ENCODE results near the gene PCDHB11.
A peak's percentile ranks its signal among the peaks of the same experiment; 100 is the strongest.
"Not testable (repeated sequence)": the region's sequence is repeated elsewhere in the genome, so short reads cannot be mapped to it uniquely, and the experiment has no call there.

Gene PCDHB11

DNA sequence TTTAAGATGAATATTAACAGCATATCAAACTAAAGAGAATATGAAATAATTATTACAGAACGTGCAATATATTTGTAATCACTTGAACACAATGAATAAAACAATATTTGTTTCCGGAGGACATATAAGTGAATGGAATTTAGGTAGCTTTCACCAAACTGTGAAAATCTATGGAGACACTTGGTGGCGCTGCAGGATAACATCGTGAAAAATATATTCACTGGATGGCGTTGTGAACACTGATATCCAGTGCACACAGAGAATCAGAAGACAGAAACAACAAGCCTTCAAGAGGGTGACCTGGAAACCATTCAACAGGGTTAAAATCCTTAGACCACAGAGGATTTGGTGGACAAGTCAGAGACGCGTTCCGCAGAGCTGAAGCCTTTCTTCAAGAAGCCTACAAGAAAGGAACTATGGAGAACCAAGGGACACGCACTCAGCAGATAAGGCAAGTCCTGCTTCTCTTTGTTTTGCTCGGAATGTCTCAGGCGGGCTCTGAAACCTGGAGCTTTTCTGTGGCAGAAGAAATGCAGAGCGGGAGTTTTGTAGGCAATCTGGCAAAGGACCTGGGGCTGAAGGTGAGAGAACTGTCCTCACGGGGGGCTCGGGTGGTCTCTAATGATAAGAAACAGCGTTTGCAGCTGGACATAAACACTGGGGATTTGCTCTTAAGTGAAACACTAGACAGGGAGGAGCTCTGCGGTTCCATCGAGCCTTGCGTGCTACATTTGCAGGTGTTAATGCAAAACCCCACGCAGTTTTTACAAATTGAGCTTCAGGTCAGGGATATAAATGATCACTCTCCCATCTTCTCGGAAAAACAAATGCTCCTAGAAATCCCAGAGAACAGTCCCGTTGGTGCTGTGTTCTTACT lies at the start of gene PCDHB11:
TSS of gene PCDHB11 (plus strand) at position 269 of the 877 bp plus-strand sequence. CDS start at position 417, 148 bp downstream.
- DNase-seq (ENCODE audit: low read depth): no peak

DNA sequence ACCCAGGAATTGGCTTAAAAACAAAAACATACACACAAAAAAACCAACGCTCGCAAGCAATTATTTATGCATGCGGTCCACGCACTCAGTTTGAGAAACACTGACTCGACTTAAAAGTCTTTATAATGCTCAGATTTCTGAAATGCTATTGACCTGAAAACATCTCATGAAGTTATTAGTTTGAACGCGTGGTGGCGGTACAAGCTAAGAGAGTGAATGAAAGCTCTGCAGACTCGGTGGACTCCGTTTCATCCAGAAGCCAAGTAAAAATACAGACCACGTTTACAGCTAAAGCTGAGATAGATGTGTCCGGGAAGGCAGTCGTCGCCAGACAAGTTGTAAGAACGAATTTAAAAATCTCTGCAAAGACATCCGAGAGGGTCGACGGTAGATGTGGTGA lies 49.6 kb upstream of the PCDHB11 start, which contains the start of gene PCDHB6:
TSS of gene PCDHB6 (plus strand) at position 246 of the 400 bp plus-strand sequence. CDS start 201 bp downstream, outside the sequence.
- no peak for DNase-seq (ENCODE audit: low read depth)

- no peak for DNase-seq (ENCODE audit: low read depth)
These were observed 49.0 kb upstream of the PCDHB11 start for GRCh38 chr5:141150224-141150992.

- no peak for DNase-seq (ENCODE audit: low read depth)
These were observed 48.5 kb upstream of the PCDHB11 start for GRCh38 chr5:141150993-141151325.

- DNase-seq (ENCODE audit: low read depth): not testable (repeated sequence)
These were observed 47.8 kb upstream of the PCDHB11 start for GRCh38 chr5:141151632-141152031.

DNA sequence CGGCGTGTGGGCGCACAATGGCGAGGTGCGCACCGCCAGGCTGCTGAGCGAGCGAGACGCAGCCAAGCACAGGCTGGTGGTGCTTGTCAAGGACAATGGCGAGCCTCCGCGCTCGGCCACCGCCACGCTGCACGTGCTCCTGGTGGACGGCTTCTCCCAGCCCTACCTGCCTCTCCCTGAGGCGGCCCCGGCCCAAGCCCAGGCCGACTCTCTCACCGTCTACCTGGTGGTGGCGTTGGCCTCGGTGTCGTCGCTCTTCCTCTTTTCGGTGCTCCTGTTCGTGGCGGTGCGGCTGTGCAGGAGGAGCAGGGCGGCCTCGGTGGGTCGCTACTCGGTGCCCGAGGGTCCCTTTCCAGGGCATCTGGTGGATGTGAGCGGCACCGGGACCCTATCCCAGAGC lies 47.3 kb upstream of the PCDHB11 start:
- not testable (repeated sequence) for DNase-seq (ENCODE audit: low read depth)

DNA sequence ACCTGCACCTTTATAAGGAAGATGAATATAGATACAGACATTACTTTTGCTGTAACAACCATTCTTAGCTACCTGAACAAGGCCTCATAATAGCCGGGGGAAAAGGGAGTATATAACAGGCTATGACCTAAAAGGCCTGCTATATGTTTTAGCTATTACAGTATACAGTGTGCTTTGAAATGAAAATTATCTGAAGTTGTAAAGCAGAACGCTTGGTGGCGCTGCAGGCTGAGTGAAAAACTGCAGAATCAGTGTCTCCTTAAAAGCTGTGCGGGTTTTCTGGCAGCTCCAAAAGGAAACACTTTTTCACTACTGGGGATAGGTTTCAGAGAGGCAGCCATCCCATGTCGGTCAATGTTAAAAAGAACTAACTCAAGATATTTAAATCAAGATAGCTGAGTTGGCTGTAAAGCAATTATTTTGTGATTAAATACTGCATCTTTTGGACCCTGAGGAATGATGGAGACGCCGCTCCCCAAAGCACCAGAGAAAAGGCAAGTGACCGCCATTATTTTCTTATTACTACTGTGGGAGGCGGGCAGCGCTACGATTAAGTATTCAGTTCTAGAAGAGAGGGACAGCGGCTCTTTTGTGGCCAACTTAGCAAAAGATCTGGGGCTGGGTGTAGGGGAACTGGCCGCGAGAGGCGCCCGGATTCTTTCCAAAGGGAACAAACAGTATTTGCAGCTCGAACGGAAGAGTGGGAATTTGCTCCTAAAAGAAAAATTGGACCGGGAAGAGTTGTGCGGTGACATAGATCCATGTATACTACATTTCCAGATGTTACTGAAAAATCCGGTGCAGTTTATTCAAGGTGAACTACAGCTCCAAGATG lies 43.7 kb upstream of the PCDHB11 start:
- DNase-seq (ENCODE audit: low read depth): no peak

DNA sequence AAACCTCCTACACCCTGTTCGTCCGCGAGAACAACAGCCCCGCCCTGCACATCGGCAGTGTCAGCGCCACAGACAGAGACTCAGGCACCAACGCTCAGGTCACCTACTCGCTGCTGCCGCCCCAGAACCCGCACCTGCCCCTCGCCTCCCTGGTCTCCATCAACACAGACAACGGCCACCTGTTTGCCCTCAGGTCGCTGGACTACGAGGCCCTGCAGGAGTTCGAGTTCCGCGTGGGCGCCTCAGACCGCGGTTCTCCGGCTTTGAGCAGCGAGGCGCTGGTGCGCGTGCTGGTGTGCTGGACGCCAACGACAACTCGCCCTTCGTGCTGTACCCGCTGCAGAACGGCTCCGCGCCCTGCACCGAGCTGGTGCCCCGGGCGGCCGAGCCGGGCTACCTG lies 42.1 kb upstream of the PCDHB11 start:
- DNase-seq (ENCODE audit: low read depth): not testable (repeated sequence)

DNA sequence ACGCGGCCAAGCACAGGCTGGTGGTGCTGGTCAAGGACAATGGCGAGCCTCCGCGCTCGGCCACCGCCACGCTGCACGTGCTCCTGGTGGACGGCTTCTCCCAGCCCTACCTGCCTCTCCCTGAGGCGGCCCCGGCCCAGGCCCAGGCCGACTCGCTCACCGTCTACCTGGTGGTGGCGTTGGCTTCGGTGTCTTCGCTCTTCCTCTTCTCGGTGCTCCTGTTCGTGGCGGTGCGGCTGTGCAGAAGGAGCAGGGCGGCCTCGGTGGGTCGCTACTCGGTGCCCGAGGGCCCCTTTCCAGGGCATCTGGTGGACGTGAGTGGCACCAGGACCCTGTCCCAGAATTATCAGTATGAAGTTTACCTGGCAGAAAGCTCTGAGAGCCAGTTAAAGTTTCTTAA lies 41.5 kb upstream of the PCDHB11 start:
- DNase-seq (ENCODE audit: low read depth): not testable (repeated sequence)

DNA sequence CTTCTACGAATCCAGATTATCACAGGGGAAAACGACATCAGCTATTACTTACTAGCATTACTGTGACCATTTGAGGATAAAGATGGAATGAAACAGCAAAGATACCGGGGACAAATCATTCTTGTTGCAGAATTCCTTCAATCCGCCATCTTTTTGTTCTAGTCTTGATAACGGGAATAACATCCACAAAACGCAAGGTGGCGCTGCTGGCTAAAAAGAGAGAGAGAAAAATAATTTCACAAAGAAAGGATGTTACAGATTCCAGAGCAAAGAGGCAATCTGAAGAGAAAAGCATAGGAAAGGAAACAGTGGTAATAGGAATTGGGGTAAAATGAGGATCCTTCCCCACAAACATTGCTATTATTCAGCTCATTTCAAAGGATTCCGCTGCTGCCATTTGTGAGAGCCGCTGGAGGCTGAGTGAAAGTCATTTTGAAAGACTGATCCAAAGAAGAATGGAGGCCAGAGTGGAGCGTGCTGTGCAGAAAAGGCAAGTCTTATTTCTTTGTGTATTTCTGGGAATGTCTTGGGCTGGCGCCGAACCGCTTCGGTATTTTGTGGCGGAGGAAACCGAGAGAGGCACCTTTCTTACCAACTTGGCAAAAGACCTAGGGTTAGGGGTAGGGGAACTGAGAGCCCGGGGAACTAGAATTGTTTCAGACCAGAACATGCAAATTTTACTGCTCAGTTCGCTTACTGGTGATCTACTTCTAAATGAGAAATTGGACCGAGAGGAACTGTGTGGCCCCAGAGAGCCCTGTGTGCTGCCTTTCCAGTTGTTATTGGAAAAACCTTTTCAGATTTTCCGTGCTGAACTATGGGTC lies 26.8 kb upstream of the PCDHB11 start, which contains the start of gene PCDHB7:
TSS of gene PCDHB7 (plus strand) at position 264 of the 824 bp plus-strand sequence. CDS start at position 456, 192 bp downstream.
- DNase-seq (ENCODE audit: low read depth): no peak

DNA sequence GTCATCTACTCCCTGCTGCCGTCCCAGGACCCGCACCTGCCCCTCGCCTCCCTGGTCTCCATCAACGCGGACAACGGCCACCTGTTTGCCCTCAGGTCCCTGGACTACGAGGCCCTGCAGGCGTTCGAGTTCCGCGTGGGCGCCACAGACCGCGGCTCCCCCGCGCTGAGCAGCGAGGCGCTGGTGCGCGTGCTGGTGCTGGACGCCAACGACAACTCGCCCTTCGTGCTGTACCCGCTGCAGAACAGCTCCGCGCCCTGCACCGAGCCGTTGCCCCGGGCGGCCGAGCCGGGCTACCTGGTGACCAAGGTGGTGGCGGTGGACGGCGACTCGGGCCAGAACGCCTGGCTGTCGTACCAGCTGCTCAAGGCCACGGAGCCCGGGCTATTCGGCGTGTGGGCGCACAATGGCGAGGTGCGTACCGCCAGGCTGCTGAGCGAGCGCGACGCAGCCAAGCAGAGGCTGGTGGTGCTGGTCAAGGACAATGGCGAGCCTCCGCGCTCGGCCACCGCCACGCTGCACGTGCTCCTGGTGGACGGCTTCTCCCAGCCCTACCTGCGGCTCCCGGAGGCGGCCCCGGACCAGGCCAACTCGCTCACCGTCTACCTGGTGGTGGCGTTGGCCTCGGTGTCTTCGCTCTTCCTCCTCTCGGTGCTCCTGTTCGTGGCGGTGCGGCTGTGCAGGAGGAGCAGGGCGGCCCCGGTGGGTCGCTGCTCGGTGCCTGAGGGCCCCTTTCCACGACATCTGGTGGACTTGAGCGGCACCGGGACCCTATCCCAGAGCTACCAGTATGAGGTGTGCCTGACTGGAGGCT lies 24.9 kb upstream of the PCDHB11 start:
- not testable (repeated sequence) for DNase-seq (ENCODE audit: low read depth)

DNA sequence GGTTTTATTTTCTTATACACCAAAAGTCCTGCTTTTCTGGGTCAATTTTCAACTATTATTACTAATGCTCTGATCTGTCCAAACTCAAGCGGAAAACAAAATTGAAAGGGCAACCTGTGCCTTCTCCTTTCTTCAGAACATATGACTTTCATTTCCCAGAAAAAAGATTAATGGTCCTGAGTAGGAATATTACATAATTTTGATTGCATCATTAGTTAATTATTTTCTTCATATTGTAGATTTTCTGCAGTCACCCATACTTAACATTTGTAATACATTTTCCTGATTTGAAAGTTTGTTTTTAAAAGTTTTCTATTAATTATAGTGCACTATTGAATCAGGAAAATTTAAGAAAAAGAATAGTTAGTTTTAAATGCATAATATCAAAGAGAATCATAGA lies 23.5 kb upstream of the PCDHB11 start:
- DNase-seq (ENCODE audit: low read depth): no peak

DNA sequence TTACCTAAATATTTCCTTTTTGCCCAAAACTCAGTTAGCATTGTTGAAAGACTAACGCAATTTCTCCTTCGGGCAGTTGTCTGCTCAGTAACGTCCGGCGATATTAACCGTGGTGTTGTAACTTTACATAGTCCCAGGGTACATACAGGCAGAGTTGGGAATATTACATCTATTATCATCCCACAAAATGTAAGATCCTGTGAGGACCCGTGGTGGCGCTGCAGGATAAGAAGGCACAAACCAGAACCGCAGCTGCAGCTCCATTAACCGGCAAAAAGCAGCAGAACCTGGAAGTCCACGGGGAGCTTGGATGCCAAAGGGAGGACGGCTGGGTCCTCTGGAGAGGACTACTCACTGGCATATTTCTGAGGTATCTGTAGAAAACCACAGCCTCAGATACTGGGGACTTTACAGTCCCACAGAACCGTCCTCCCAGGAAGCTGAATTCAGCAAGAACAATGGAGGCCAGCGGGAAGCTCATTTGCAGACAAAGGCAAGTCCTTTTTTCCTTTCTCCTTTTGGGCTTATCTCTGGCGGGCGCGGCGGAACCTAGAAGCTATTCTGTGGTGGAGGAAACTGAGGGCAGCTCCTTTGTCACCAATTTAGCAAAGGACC lies 21.7 kb upstream of the PCDHB11 start, which contains the start of gene PCDHB8:
TSS of gene PCDHB8 (plus strand) at position 214 of the 615 bp plus-strand sequence. CDS start at position 459, 245 bp downstream.
- not testable (repeated sequence) for DNase-seq (ENCODE audit: low read depth)

GRCh38 chr5:141179371-141179770 lies 20.1 kb upstream of the PCDHB11 start:
- not testable (repeated sequence) for DNase-seq (ENCODE audit: low read depth)

- not testable (repeated sequence) for DNase-seq (ENCODE audit: low read depth)
These were observed 19.6 kb upstream of the PCDHB11 start for GRCh38 chr5:141179876-141180275.

- no peak for DNase-seq (ENCODE audit: low read depth)
These were observed 19.1 kb upstream of the PCDHB11 start for GRCh38 chr5:141180313-141180712.

DNA sequence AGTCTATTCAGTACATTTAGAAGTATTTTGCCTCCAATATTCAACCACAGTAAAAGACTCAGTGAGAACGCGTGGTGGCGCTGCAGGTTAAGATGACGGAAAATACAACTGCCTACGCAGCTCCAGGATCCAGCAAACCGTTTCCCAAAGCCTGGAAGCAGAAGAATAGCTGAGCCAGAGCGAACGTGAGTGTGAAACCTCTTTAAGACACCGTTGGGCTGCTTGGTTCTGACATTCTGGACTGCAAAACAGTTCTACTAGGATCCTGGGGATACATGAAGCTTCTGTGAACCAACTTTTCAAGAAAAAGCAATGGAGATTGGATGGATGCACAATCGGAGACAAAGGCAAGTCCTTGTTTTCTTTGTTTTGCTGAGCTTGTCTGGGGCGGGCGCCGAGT lies 17.2 kb upstream of the PCDHB11 start, which contains the start of gene PCDHB16:
TSS of gene PCDHB16 (plus strand) at position 140 of the 400 bp plus-strand sequence. CDS start at position 313, 173 bp downstream.
- DNase-seq (ENCODE audit: low read depth): peak; percentile 10

DNA sequence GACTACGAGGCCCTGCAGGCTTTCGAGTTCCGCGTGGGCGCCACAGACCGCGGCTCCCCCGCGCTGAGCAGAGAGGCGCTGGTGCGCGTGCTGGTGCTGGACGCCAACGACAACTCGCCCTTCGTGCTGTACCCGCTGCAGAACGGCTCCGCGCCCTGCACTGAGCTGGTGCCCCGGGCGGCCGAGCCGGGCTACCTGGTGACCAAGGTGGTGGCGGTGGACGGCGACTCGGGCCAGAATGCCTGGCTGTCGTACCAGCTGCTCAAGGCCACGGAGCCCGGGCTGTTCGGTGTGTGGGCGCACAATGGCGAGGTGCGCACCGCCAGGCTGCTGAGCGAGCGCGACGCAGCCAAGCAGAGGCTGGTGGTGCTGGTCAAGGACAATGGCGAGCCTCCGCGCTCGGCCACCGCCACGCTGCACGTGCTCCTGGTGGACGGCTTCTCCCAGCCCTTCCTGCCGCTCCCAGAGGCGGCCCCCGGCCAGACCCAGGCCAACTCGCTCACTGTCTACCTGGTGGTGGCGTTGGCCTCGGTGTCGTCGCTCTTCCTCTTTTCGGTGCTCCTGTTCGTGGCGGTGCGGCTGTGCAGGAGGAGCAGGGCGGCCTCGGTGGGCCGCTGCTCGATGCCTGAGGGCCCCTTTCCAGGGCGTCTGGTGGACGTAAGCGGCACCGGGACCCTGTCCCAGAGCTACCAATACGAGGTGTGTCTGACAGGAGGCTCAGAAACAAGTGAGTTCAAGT lies 15.1 kb upstream of the PCDHB11 start:
- not testable (repeated sequence) for DNase-seq (ENCODE audit: low read depth)
